Measurements from ENCODE around the gene HMGXB4. TPM values are rescaled to one million over a fixed set of nuclear protein-coding genes. Genes with fewer than 3 reads are reported as not detected.

HMGXB4 gene
- 10 to 100 TPM; 35.3 to 36.9 TPM for total RNA-seq

GRCh38 chr22:35257321-35258190 lies at the start of gene HMGXB4:
Gene HMGXB4 (plus strand): TSS chr22:35257493. CDS start chr22:35262391, 4,898 bp downstream.
- Mint-ChIP-seq H3K27ac (peak within 1 kb of the TSS; percentile 92), H3K4me3 (peak within 1 kb of the TSS; percentile 93), H3K36me3 (ENCODE audit: low read depth) (peaks cover 32% of the 10 kb centered on the region), H3K4me1 (peaks cover 22% of the 10 kb centered on the region), H3K9me3 (no peaks in the 10 kb centered on the region), H3K27me3 (no peaks in the 10 kb centered on the region)
- peak; percentile 95 for ATAC-seq (replicated peaks)

GRCh38 chr22:35208003-35208402 lies 49.3 kb upstream of the HMGXB4 start:
- no peak for ATAC-seq (replicated peaks)
- H3K4me1 Mint-ChIP-seq, result no peaks in the 10 kb centered on the region
- no peaks in the 10 kb centered on the region for H3K9me3 Mint-ChIP-seq
- H3K36me3 Mint-ChIP-seq (ENCODE audit: low read depth), result no peaks in the 10 kb centered on the region
- H3K27me3 Mint-ChIP-seq, result peaks cover 12% of the 10 kb centered on the region
- H3K27ac Mint-ChIP-seq, result no peak overlapping the region
- H3K4me3 Mint-ChIP-seq, result no peak overlapping the region

GRCh38 chr22:35209203-35209602 lies 48.1 kb upstream of the HMGXB4 start:
- Mint-ChIP-seq H3K27ac (no peak overlapping the region), H3K4me1 (no peaks in the 10 kb centered on the region), H3K36me3 (ENCODE audit: low read depth) (no peaks in the 10 kb centered on the region), H3K27me3 (peaks cover 12% of the 10 kb centered on the region), H3K4me3 (no peak overlapping the region), H3K9me3 (peaks cover 5% of the 10 kb centered on the region)
- no peak for ATAC-seq (replicated peaks)

GRCh38 chr22:35212009-35212408 lies 45.3 kb upstream of the HMGXB4 start:
- peaks cover 5% of the 10 kb centered on the region for H3K9me3 Mint-ChIP-seq
- no peaks in the 10 kb centered on the region for H3K4me1 Mint-ChIP-seq
- no peak overlapping the region for H3K4me3 Mint-ChIP-seq
- peaks cover 12% of the 10 kb centered on the region for H3K27me3 Mint-ChIP-seq
- ATAC-seq (replicated peaks), result no peak
- H3K36me3 Mint-ChIP-seq (ENCODE audit: low read depth), result no peaks in the 10 kb centered on the region
- H3K27ac Mint-ChIP-seq, result no peak overlapping the region

GRCh38 chr22:35212996-35213395 lies 44.3 kb upstream of the HMGXB4 start:
- Mint-ChIP-seq H3K27me3 (peaks cover 8% of the 10 kb centered on the region), H3K27ac (no peak overlapping the region)

GRCh38 chr22:35214968-35215367 lies 42.3 kb upstream of the HMGXB4 start:
- Mint-ChIP-seq H3K4me3 (no peak overlapping the region), H3K36me3 (ENCODE audit: low read depth) (no peaks in the 10 kb centered on the region), H3K27ac (no peak overlapping the region), H3K27me3 (peaks cover 13% of the 10 kb centered on the region), H3K4me1 (no peaks in the 10 kb centered on the region), H3K9me3 (peaks cover 5% of the 10 kb centered on the region)
- ATAC-seq (replicated peaks), result no peak

More at GRCh38 chr22:35212996-35213395, 44.3 kb upstream of the HMGXB4 start:
- no peak for ATAC-seq (replicated peaks)
- no peak overlapping the region for H3K4me3 Mint-ChIP-seq
- peaks cover 5% of the 10 kb centered on the region for H3K9me3 Mint-ChIP-seq
- no peaks in the 10 kb centered on the region for H3K36me3 Mint-ChIP-seq (ENCODE audit: low read depth)
- no peaks in the 10 kb centered on the region for H3K4me1 Mint-ChIP-seq

GRCh38 chr22:35215993-35216392 lies 41.3 kb upstream of the HMGXB4 start:
- Mint-ChIP-seq H3K27me3 (peaks cover 13% of the 10 kb centered on the region), H3K27ac (no peak overlapping the region), H3K4me3 (no peak overlapping the region), H3K36me3 (ENCODE audit: low read depth) (no peaks in the 10 kb centered on the region), H3K4me1 (no peaks in the 10 kb centered on the region), H3K9me3 (peaks cover 5% of the 10 kb centered on the region)
- no peak for ATAC-seq (replicated peaks)

GRCh38 chr22:35217527-35217926 lies 39.8 kb upstream of the HMGXB4 start:
- Mint-ChIP-seq H3K9me3 (peaks cover 5% of the 10 kb centered on the region), H3K4me1 (no peaks in the 10 kb centered on the region), H3K36me3 (ENCODE audit: low read depth) (no peaks in the 10 kb centered on the region), H3K4me3 (no peak overlapping the region), H3K27me3 (peaks cover 15% of the 10 kb centered on the region), H3K27ac (no peak overlapping the region)
- no peak for ATAC-seq (replicated peaks)

- peaks cover 5% of the 10 kb centered on the region for H3K9me3 Mint-ChIP-seq
- H3K4me3 Mint-ChIP-seq, result no peak overlapping the region
- H3K4me1 Mint-ChIP-seq, result no peaks in the 10 kb centered on the region
- peaks cover 15% of the 10 kb centered on the region for H3K27me3 Mint-ChIP-seq
- no peak overlapping the region for H3K27ac Mint-ChIP-seq
- ATAC-seq (replicated peaks), result no peak
- H3K36me3 Mint-ChIP-seq (ENCODE audit: low read depth), result no peaks in the 10 kb centered on the region
Measured at GRCh38 chr22:35218079-35218478, 39.2 kb upstream of the HMGXB4 start.

- H3K27me3 Mint-ChIP-seq, result peaks cover 14% of the 10 kb centered on the region
Measured at GRCh38 chr22:35219012-35219411, 38.3 kb upstream of the HMGXB4 start.

GRCh38 chr22:35220221-35220620 lies 37.1 kb upstream of the HMGXB4 start:
- Mint-ChIP-seq H3K4me1 (no peaks in the 10 kb centered on the region), H3K27ac (no peak overlapping the region), H3K36me3 (ENCODE audit: low read depth) (no peaks in the 10 kb centered on the region), H3K27me3 (peaks cover 19% of the 10 kb centered on the region), H3K4me3 (no peak overlapping the region), H3K9me3 (no peaks in the 10 kb centered on the region)
- no peak for ATAC-seq (replicated peaks)

More at GRCh38 chr22:35219012-35219411, 38.3 kb upstream of the HMGXB4 start:
- no peaks in the 10 kb centered on the region for H3K36me3 Mint-ChIP-seq (ENCODE audit: low read depth)
- no peak for ATAC-seq (replicated peaks)
- H3K4me1 Mint-ChIP-seq, result no peaks in the 10 kb centered on the region
- H3K4me3 Mint-ChIP-seq, result no peak overlapping the region
- no peak overlapping the region for H3K27ac Mint-ChIP-seq
- peaks cover 2% of the 10 kb centered on the region for H3K9me3 Mint-ChIP-seq

- Mint-ChIP-seq H3K27me3 (peaks cover 18% of the 10 kb centered on the region), H3K4me3 (no peak overlapping the region), H3K4me1 (no peaks in the 10 kb centered on the region), H3K36me3 (ENCODE audit: low read depth) (no peaks in the 10 kb centered on the region), H3K9me3 (no peaks in the 10 kb centered on the region), H3K27ac (no peak overlapping the region)
- ATAC-seq (replicated peaks), result no peak
Measured at GRCh38 chr22:35225010-35225409, 32.3 kb upstream of the HMGXB4 start.

GRCh38 chr22:35226958-35227647 lies 30.2 kb upstream of the HMGXB4 start:
- H3K4me3 Mint-ChIP-seq, result no peak overlapping the region
- no peaks in the 10 kb centered on the region for H3K36me3 Mint-ChIP-seq (ENCODE audit: low read depth)
- peaks cover 20% of the 10 kb centered on the region for H3K27me3 Mint-ChIP-seq
- no peak overlapping the region for H3K27ac Mint-ChIP-seq
- H3K4me1 Mint-ChIP-seq, result peaks cover 7% of the 10 kb centered on the region
- no peaks in the 10 kb centered on the region for H3K9me3 Mint-ChIP-seq
- no peak for ATAC-seq (replicated peaks)

GRCh38 chr22:35229865-35230264 lies 27.4 kb upstream of the HMGXB4 start:
- H3K4me1 Mint-ChIP-seq, result peaks cover 7% of the 10 kb centered on the region
- H3K9me3 Mint-ChIP-seq, result no peaks in the 10 kb centered on the region
- H3K4me3 Mint-ChIP-seq, result no peak overlapping the region
- H3K36me3 Mint-ChIP-seq (ENCODE audit: low read depth), result no peaks in the 10 kb centered on the region
- H3K27me3 Mint-ChIP-seq, result peaks cover 13% of the 10 kb centered on the region
- ATAC-seq (replicated peaks), result no peak
- no peak overlapping the region for H3K27ac Mint-ChIP-seq

- Mint-ChIP-seq H3K36me3 (ENCODE audit: low read depth) (no peaks in the 10 kb centered on the region), H3K4me3 (peak overlapping the region; percentile 5), H3K27me3 (peaks cover 13% of the 10 kb centered on the region), H3K9me3 (no peaks in the 10 kb centered on the region), H3K4me1 (peaks cover 7% of the 10 kb centered on the region), H3K27ac (no peak overlapping the region)
- no peak for ATAC-seq (replicated peaks)
Measured at GRCh38 chr22:35230417-35230816, 26.9 kb upstream of the HMGXB4 start.
